Retina (tissue), 1 donor: ENCODE data around the gene RAB11FIP4.
A peak's percentile ranks its signal among the peaks of the same experiment; 100 is the strongest.

Source experiments
- DNase-seq: peaks from one replicate; pipeline ENCODE4 v3.0.0-alpha.2; 2016

The RAB11FIP4 gene

GRCh38 chr17:31411707-31412285 is 20.3 kb downstream of the RAB11FIP4 start:
- no peak for DNase-seq

- DNase-seq, result no peak
These were observed 21.0 kb downstream of the RAB11FIP4 start for GRCh38 chr17:31412511-31412910.

- DNase-seq, result no peak
These were observed 21.8 kb downstream of the RAB11FIP4 start for GRCh38 chr17:31413081-31413799.

- DNase-seq, result peak; percentile 82
These were observed 22.5 kb downstream of the RAB11FIP4 start for GRCh38 chr17:31413874-31414549.

- DNase-seq, result no peak
These were observed 23.1 kb downstream of the RAB11FIP4 start for GRCh38 chr17:31414550-31414918.

GRCh38 chr17:31415004-31415454 is 23.6 kb downstream of the RAB11FIP4 start:
- no peak for DNase-seq

- DNase-seq, result no peak
These were observed 24.4 kb downstream of the RAB11FIP4 start for GRCh38 chr17:31415640-31416502.

- peak; percentile 84 for DNase-seq
These were observed 25.0 kb downstream of the RAB11FIP4 start for GRCh38 chr17:31416503-31416923.

GRCh38 chr17:31417051-31417792 is 25.7 kb downstream of the RAB11FIP4 start:
- no peak for DNase-seq

- no peak for DNase-seq
These were observed 27.4 kb downstream of the RAB11FIP4 start for GRCh38 chr17:31418773-31419350.

- no peak for DNase-seq
These were observed 31.0 kb downstream of the RAB11FIP4 start for GRCh38 chr17:31422443-31422842.

- DNase-seq, result no peak
These were observed 33.4 kb downstream of the RAB11FIP4 start for GRCh38 chr17:31424944-31425281.

GRCh38 chr17:31425282-31426040 is 34.0 kb downstream of the RAB11FIP4 start:
- peak; percentile 84 for DNase-seq

- no peak for DNase-seq
These were observed 36.2 kb downstream of the RAB11FIP4 start for GRCh38 chr17:31427684-31428083.

GRCh38 chr17:31428111-31428510 is 36.6 kb downstream of the RAB11FIP4 start:
- no peak for DNase-seq

- DNase-seq, result no peak
These were observed 37.0 kb downstream of the RAB11FIP4 start for GRCh38 chr17:31428512-31428911.

GRCh38 chr17:31431098-31431851 is 39.8 kb downstream of the RAB11FIP4 start:
- DNase-seq, result no peak

GRCh38 chr17:31431852-31432658 is 40.6 kb downstream of the RAB11FIP4 start:
- peak; percentile 41 for DNase-seq

GRCh38 chr17:31433091-31433790 is 41.8 kb downstream of the RAB11FIP4 start:
- DNase-seq, result no peak
